GM23248 (cell line): ENCODE data around the gene FAM174A. TPM values are rescaled to one million over a fixed set of nuclear protein-coding genes. Genes with fewer than 3 reads are reported as not detected.

Experiments
- DNase-seq: peaks from one replicate; pipeline ENCODE4 v3.0.0-alpha.2; 2015
- H2AFZ ChIP-seq: fragments of 200-600 bp; sonication (generic); 2 replicates; pipeline ENCODE4 v1.6.1; 2016; ENCODE audit warnings: antibody characterized with exemption
- H3F3A ChIP-seq: fragments of 200-600 bp; sonication (generic); 2 replicates; pipeline ENCODE4 v1.6.1; 2016; ENCODE audit warnings: mild to moderate bottlenecking, antibody characterized with exemption, mixed run types; ENCODE audit not compliant: insufficient read depth
- H3K27ac ChIP-seq: fragments of 200-600 bp; sonication (generic); 2 replicates; pipeline ENCODE4 v1.5.1; 2016; ENCODE audit warnings: mild to moderate bottlenecking
- H3K27me3 ChIP-seq: fragments of 200-600 bp; sonication (generic); replicated peaks from 2 replicates; pipeline ENCODE4 v1.6.1; 2016; ENCODE audit warnings: mild to moderate bottlenecking; ENCODE audit not compliant: insufficient read depth
- H3K36me3 ChIP-seq: fragments of 200-600 bp; sonication (generic); 2 replicates; pipeline ENCODE4 v1.6.1; 2016; ENCODE audit warnings: low read depth, mild to moderate bottlenecking
- H3K4me1 ChIP-seq: fragments of 200-600 bp; sonication (generic); 2 replicates; pipeline ENCODE4 v1.6.1; 2016; ENCODE audit warnings: mild to moderate bottlenecking; ENCODE audit not compliant: insufficient read depth
- H3K4me2 ChIP-seq: fragments of 200-600 bp; sonication (generic); one replicate; pipeline ENCODE4 v1.6.1; 2016; ENCODE audit warnings: mild to moderate bottlenecking; ENCODE audit not compliant: unreplicated experiment
- H3K4me3 ChIP-seq: fragments of 200-600 bp; sonication (generic); 2 replicates; pipeline ENCODE4 v1.5.1; 2016; ENCODE audit warnings: mild to moderate bottlenecking
- H3K79me2 ChIP-seq: fragments of 200-600 bp; sonication (generic); 2 replicates; pipeline ENCODE4 v1.6.1; 2016; ENCODE audit warnings: mild to moderate bottlenecking; ENCODE audit not compliant: insufficient read depth
- H3K9ac ChIP-seq: fragments of 200-600 bp; sonication (generic); 2 replicates; pipeline ENCODE4 v1.6.1; 2016; ENCODE audit warnings: mild to moderate bottlenecking
- H3K9me2 ChIP-seq: fragments of 200-600 bp; sonication (generic); 2 replicates; pipeline ENCODE4 v1.6.1; 2016; ENCODE audit warnings: mixed run types, mild to moderate bottlenecking, moderate library complexity; ENCODE audit not compliant: insufficient read depth
- H3K9me3 ChIP-seq: fragments of 200-600 bp; sonication (generic); one replicate; pipeline ENCODE4 v1.6.1; 2017; ENCODE audit warnings: low read depth
- H4K20me1 ChIP-seq: fragments of 200-600 bp; sonication (generic); 2 replicates; pipeline ENCODE4 v1.6.0; 2016; ENCODE audit not compliant: insufficient read depth
- EZH2 ChIP-seq: fragments of 200-600 bp; sonication (generic); IDR thresholded peaks from 2 replicates; pipeline ENCODE4 v1.6.1; 2018; ENCODE audit warnings: antibody characterized with exemption, mild to moderate bottlenecking; ENCODE audit not compliant: insufficient read depth, poor library complexity, severe bottlenecking
- EZH2phosphoT487 ChIP-seq: fragments of 200-600 bp; sonication (generic); IDR thresholded peaks from 2 replicates; pipeline ENCODE4 v1.6.1; 2018; ENCODE audit warnings: antibody characterized with exemption, moderate library complexity, mild to moderate bottlenecking, low read depth; ENCODE audit not compliant: insufficient read depth
- WGBS, 2 experiments: methylation state at CpG; one replicate each; pipeline ENCODE4 v1.1.6; 2015 to 2017; ENCODE audit warnings: low lambda C conversion rate in 2 of 2, low coverage in 1 of 2; ENCODE audit errors: missing lambda C conversion rate in 2 of 2; 5-methylcytosine and 5-hydroxymethylcytosine counted together
- in situ Hi-C: fragments of 300-500 bp; cut with MboI; formaldehyde crosslinking; loops from 2 replicates; pipeline ENCODE4 v1.15.0; 2020
- polyA plus RNA-seq: library from polyadenylated mRNA; unstranded; fragments of >200 nt; fragmentation: Nextera tagmentation; extraction: Ambion mirVana; gene quantifications from 2 replicates; pipeline ENCODE4 v1.2.1, GENCODE V29; 2016
- total RNA-seq: library from RNA; depleted of rRNA; stranded (reverse); fragments of >200 nt; shearing (Covaris generic); gene quantifications from 2 replicates; pipeline ENCODE4 v1.2.3, GENCODE V29; 2014

FAM174A gene
- total and polyA plus RNA-seq, 2 experiments from 2014 or later = 26.1 to 27.9 TPM

DNA sequence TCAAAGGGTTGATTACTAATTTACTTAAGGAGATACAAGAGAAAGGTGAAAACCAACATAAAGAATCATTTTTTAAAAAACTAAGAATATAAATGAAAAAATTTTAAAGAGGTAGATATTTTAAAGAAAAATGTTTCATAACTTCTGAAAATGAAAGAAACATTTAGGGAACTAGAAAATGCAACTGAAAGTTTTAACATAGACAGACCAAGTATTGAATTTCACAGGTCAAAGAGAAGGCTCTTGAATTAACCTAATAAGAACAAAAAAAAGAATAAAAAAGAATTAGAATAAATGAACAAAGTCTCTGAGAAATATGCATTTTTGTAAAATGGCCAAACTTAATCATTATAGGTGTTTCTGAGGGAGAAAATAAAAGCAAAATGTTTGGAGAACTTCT, 16.1 kb upstream of the FAM174A start:
- H3K9me3 ChIP-seq = no peaks in the 10 kb centered on the region
- H3K27ac ChIP-seq = no peak overlapping the region
- no peak for DNase-seq
- H3K4me1 ChIP-seq = no peaks in the 10 kb centered on the region
- H3K27me3 ChIP-seq = no peaks in the 10 kb centered on the region
- no peak overlapping the region for H3K4me3 ChIP-seq
- H3K9ac ChIP-seq = no peak overlapping the region
- TF ChIP-seq EZH2phosphoT487 (no peak), EZH2 (no peak)
- no peaks in the 10 kb centered on the region for H3K36me3 ChIP-seq
- in situ Hi-C loops = no loop called here
- no peak overlapping the region for H3K4me2 ChIP-seq
- H3F3A ChIP-seq = no peaks in the 10 kb centered on the region
- no peaks in the 10 kb centered on the region for H3K79me2 ChIP-seq
- H2AFZ ChIP-seq = no peak overlapping the region
- H3K9me2 ChIP-seq = no peaks in the 10 kb centered on the region
- H4K20me1 ChIP-seq = no peaks in the 10 kb centered on the region

DNA sequence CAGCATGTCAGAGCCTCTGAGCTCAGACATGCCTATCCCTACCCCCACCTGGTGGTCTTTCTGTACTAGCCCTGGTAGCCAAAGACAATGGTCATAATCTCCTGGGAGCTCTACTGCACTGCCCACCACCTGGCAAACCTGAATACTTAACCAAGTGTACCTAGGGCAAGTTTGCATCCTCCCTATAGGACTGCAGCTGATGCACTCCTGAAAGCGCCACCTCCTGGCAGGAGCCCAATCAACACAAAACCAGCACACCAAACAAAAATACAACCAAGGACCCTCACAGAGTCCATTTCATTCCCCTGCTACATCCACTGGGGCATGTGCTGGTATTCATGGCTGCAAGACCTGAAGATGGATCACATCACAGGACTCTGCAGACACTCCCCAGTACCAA, 14.8 kb upstream of the FAM174A start:
- Histone ChIP-seq H3K9me2 (no peaks in the 10 kb centered on the region), H3K4me3 (no peak overlapping the region), H3K4me2 (no peak overlapping the region), H3F3A (no peaks in the 10 kb centered on the region), H3K4me1 (no peaks in the 10 kb centered on the region), H3K27me3 (no peaks in the 10 kb centered on the region), H3K9ac (no peak overlapping the region), H3K79me2 (no peaks in the 10 kb centered on the region), H4K20me1 (no peaks in the 10 kb centered on the region), H3K36me3 (no peaks in the 10 kb centered on the region), H2AFZ (no peak overlapping the region), H3K27ac (no peak overlapping the region), H3K9me3 (no peaks in the 10 kb centered on the region)
- no peak for DNase-seq
- in situ Hi-C loops = no loop called here
- TF ChIP-seq EZH2phosphoT487 (no peak), EZH2 (no peak)
- WGBS, 2 experiments = 79 to 88% methylated on average over 1 of the region's 1 CpG

DNA sequence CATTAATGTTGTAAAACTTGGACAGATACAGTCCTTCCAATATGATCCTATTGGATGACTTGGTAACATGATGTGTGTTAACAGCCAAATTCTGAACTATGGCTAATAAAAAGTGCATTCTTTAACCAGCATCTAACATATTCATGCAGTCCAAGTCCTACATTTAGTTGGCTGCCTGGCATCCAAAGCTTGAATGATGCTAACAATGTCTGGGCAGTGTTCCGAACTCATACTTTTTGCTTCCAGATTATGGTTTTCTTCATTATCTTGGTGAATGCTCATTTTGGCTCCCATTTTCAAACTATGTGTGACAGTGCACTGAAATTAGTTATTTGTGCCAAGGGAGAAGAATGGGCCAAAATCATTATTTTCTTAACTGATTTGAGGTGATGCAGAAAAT, 2.8 kb downstream of the FAM174A start:
- Histone ChIP-seq H3K4me3 (no peak overlapping the region), H3K9ac (no peak overlapping the region), H3F3A (peaks cover 3% of the 10 kb centered on the region; the same call in 1 of the 2 replicates), H3K4me1 (peaks cover 39% of the 10 kb centered on the region), H2AFZ (no peak overlapping the region), H3K9me2 (no peaks in the 10 kb centered on the region), H3K9me3 (no peaks in the 10 kb centered on the region), H3K27me3 (no peaks in the 10 kb centered on the region), H4K20me1 (no peaks in the 10 kb centered on the region), H3K79me2 (peaks cover 38% of the 10 kb centered on the region), H3K4me2 (no peak overlapping the region), H3K27ac (no peak overlapping the region), H3K36me3 (no peaks in the 10 kb centered on the region)
- in situ Hi-C loops = no loop called here
- 88 to 93% methylated on average over 1 of the region's 1 CpG for WGBS, 2 experiments
- no peak for DNase-seq
- TF ChIP-seq EZH2phosphoT487 (no peak), EZH2 (no peak)

DNA sequence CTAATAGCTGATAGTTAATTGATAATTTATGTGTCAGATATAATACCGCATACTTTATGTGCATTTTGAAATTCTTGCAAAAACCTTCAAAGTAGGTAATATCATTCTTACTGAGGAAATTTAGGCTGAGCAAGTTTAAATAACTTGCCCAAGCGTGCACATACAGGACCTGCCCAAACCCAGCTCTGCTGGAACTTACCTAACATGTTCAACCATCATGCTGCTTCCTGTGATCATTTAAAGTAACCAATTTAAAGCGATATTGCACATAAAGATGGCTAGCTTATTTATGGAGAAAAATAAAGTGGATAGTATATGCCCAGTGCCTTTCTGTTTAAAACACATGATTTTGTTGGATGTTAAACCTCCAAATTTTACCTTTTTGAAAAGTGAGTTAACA, 4.3 kb downstream of the FAM174A start:
- H3K9me2 ChIP-seq = no peaks in the 10 kb centered on the region
- no peak overlapping the region for H2AFZ ChIP-seq
- DNase-seq = no peak
- H3K9ac ChIP-seq = no peak overlapping the region
- H3K27me3 ChIP-seq = no peaks in the 10 kb centered on the region
- no peaks in the 10 kb centered on the region for H4K20me1 ChIP-seq
- H3K36me3 ChIP-seq = no peaks in the 10 kb centered on the region
- no peak overlapping the region for H3K4me2 ChIP-seq
- H3K79me2 ChIP-seq = peaks cover 52% of the 10 kb centered on the region
- no peak overlapping the region for H3K4me3 ChIP-seq
- 98 to 99% methylated on average over 3 of the region's 3 CpGs for WGBS, 2 experiments
- H3K9me3 ChIP-seq = no peaks in the 10 kb centered on the region
- TF ChIP-seq EZH2 = no peak
- TF ChIP-seq EZH2phosphoT487 = no peak
- in situ Hi-C loops = no loop called here
- H3F3A ChIP-seq = peaks cover 3% of the 10 kb centered on the region; the same call in 1 of the 2 replicates
- peaks cover 36% of the 10 kb centered on the region for H3K4me1 ChIP-seq
- H3K27ac ChIP-seq = no peak overlapping the region

- TF ChIP-seq EZH2phosphoT487 (no peak), EZH2 (no peak)
- no peak overlapping the region for H3K9ac ChIP-seq
- H3K27ac ChIP-seq = no peak overlapping the region
- no peak overlapping the region for H3K4me3 ChIP-seq
- H3K79me2 ChIP-seq = peaks cover 53% of the 10 kb centered on the region
- H3K36me3 ChIP-seq = no peaks in the 10 kb centered on the region
- H3K4me2 ChIP-seq = no peak overlapping the region
- 12 to 17% methylated on average over 1 of the region's 1 CpG for WGBS, 2 experiments
- H3F3A ChIP-seq = no peaks in the 10 kb centered on the region; the same call in 1 of the 2 replicates
- no peaks in the 10 kb centered on the region for H3K27me3 ChIP-seq
- peaks cover 22% of the 10 kb centered on the region for H3K4me1 ChIP-seq
- no peaks in the 10 kb centered on the region for H3K9me2 ChIP-seq
- no peaks in the 10 kb centered on the region for H3K9me3 ChIP-seq
- H2AFZ ChIP-seq = no peak overlapping the region
- peak; percentile 31 for DNase-seq
- in situ Hi-C loops = no loop called here
- no peaks in the 10 kb centered on the region for H4K20me1 ChIP-seq
Observed at GRCh38 chr5:100542086-100542485, 6.9 kb downstream of the FAM174A start.
